Suprapubic skin (tissue), 4 donors: ENCODE measurements around the gene TET1. TPM values are rescaled to one million over a fixed set of nuclear protein-coding genes. Genes with fewer than 3 reads are reported as not detected.
A peak's percentile ranks its signal among the peaks of the same experiment; 100 is the strongest.

Experiments
- DNase-seq, 2 donors: peaks; one replicate each; pipeline ENCODE4 v3.0.0-alpha.2; 2019; ENCODE audit warnings: low spot score in 2 of 2
- H3K27ac ChIP-seq: fragments of 200-600 bp; sonication (generic); one replicate; pipeline ENCODE4 v1.5.1; 2019
- H3K27me3 ChIP-seq: fragments of 200-600 bp; sonication (generic); one replicate; pipeline ENCODE4 v1.5.1; 2019
- H3K36me3 ChIP-seq: fragments of 200-600 bp; sonication (generic); one replicate; pipeline ENCODE4 v1.5.1; 2019
- H3K4me1 ChIP-seq: fragments of 200-600 bp; sonication (generic); one replicate; pipeline ENCODE4 v1.5.1; 2019
- H3K4me3 ChIP-seq: fragments of 200-600 bp; sonication (generic); one replicate; pipeline ENCODE4 v1.5.1; 2019; ENCODE audit warnings: mild to moderate bottlenecking
- H3K9me3 ChIP-seq: fragments of 200-600 bp; sonication (generic); one replicate; pipeline ENCODE4 v1.5.1; 2019
- EP300 ChIP-seq: sonication (generic); formaldehyde crosslinking; IDR thresholded peaks from one replicate; pipeline ENCODE4 v1.6.1; 2017; ENCODE audit warnings: antibody characterized with exemption
- POLR2A ChIP-seq, 2 donors: fragments of 450-650 bp; IDR thresholded peaks; one replicate each; pipeline ENCODE4 v1.6.1; 2017; ENCODE audit warnings: antibody characterized with exemption in 2 of 2, mild to moderate bottlenecking in 2 of 2, moderate library complexity in 2 of 2
- POLR2AphosphoS5 ChIP-seq, 3 donors: sonication (generic); formaldehyde crosslinking; IDR thresholded peaks; one replicate each; pipeline ENCODE4 v1.6.1; 2017; ENCODE audit warnings: antibody characterized with exemption in 3 of 3
- WGBS: methylation state at CpG from one replicate; pipeline ENCODE4 v1.1.5; 2018; 5-methylcytosine and 5-hydroxymethylcytosine counted together
- total RNA-seq, 4 donors: library from RNA; depleted of rRNA; stranded (reverse); fragments of >200 nt; gene quantifications; one replicate each; pipeline ENCODE4 v1.1.0, GENCODE V29; 2016
- TF ChIP-seq, protein P1 (sequence below), 2 donors: fragments of 200-600 bp in 1 of 2; fragments of 450-650 bp in 1 of 2; sonication (generic) in 1 of 2; IDR thresholded peaks; one replicate each; pipeline ENCODE4 v1.5.1; 2016 to 2019; ENCODE audit warnings: antibody characterized with exemption in 2 of 2, mild to moderate bottlenecking in 1 of 2, moderate library complexity in 1 of 2

The TET1 gene
- total RNA-seq, 4 donors from 2014 or later = 0.98 to 3.2 (median 2.6) TPM

DNA sequence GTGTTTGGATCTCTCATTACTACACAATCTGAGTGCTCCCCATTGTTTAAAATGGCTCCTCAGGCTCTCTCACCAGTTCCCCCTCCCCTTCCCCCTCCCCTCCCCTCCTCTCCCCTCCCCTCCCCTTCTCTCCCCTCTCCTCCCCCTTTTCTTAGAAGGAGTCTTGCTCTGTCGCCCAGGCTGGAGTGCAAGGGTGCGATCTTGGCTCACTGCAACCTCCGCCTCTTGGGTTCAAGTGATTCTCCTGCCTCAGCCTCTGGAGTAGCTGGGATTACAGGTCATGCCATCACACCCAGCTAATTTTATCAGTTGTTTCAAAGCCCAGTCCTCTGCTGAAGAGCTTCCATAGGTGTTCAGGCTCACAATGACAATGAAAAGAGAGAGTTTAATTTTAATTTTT, 157.3 kb downstream of the TET1 start:
- H3K9me3 ChIP-seq = no peaks in the 10 kb centered on the region
- 90% methylated on average over 3 of the region's 3 CpGs for WGBS
- H3K27me3 ChIP-seq = no peaks in the 10 kb centered on the region
- TF ChIP-seq, protein P1, sequence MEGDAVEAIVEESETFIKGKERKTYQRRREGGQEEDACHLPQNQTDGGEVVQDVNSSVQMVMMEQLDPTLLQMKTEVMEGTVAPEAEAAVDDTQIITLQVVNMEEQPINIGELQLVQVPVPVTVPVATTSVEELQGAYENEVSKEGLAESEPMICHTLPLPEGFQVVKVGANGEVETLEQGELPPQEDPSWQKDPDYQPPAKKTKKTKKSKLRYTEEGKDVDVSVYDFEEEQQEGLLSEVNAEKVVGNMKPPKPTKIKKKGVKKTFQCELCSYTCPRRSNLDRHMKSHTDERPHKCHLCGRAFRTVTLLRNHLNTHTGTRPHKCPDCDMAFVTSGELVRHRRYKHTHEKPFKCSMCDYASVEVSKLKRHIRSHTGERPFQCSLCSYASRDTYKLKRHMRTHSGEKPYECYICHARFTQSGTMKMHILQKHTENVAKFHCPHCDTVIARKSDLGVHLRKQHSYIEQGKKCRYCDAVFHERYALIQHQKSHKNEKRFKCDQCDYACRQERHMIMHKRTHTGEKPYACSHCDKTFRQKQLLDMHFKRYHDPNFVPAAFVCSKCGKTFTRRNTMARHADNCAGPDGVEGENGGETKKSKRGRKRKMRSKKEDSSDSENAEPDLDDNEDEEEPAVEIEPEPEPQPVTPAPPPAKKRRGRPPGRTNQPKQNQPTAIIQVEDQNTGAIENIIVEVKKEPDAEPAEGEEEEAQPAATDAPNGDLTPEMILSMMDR (IDR thresholded peaks at IDR 0.05) = no peak
- TF ChIP-seq POLR2A (IDR thresholded peaks at IDR 0.05) (no peak), EP300 (no peak), POLR2AphosphoS5 (IDR thresholded peaks at IDR 0.05) (no peak)
- H3K27ac ChIP-seq = no peak overlapping the region
- H3K36me3 ChIP-seq = no peaks in the 10 kb centered on the region
- H3K4me3 ChIP-seq = no peak overlapping the region
- no peak for DNase-seq
- peaks cover 7% of the 10 kb centered on the region for H3K4me1 ChIP-seq

DNA sequence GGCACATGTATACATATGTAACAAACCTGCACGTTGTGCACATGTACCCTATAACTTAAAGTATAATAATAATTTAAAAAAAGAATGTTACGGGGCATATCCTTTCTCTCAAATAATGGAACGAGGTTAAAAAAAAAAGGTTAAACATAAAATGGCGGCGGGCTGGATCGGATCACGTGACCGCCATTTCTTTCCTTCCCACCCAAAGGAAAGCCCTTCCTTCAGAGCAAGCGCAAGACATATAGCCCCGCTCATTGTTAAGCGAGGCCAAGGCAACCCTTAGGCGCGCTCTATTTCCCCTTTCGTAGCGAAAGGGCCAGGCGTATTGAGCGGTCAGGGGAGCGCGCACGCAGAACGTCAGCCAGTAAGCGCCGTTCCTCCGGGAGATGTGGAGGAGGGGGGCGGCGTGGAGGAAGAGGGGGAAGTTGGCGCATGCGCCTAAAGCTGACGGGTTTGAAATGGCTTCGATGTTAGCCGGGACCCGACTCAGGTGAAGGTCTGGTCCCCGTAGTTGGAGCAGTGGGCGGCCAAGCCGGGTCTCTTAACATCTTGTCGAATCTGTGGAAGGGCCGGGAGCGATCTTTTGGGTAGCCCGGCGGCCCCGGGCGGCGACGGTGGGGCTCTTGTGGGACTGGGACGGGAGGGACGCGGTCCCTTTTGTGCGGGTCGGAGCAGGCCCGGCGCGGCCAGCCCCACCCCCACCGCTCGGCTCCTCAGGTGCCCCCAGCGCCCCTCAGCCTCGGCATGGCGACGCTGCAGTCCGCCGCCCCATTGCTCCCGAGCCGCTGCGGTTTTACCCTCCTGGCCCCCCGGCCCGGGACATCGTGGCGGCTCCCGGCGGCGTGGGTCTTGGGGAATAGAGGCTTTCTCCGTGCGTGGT, 160.9 kb downstream of the TET1 start, which contains the start of gene CCAR1:
Gene CCAR1 (plus strand): TSS at position 447 of the 880 bp plus-strand sequence. CDS start 1,266 bp downstream, outside the sequence.
- peak; percentile 97 for DNase-seq
- H3K27me3 ChIP-seq = no peaks in the 10 kb centered on the region
- peak within 1 kb of the TSS; percentile 93 for H3K27ac ChIP-seq
- H3K4me1 ChIP-seq = peaks cover 12% of the 10 kb centered on the region
- TF ChIP-seq EP300 = no peak
- peak; percentile 53 to 94 (median 74) for TF ChIP-seq POLR2AphosphoS5 (IDR thresholded peaks at IDR 0.05)
- peak; percentile 7 to 69 for TF ChIP-seq POLR2A (IDR thresholded peaks at IDR 0.05)
- H3K4me3 ChIP-seq = peak within 1 kb of the TSS; percentile 68
- H3K36me3 ChIP-seq = peaks cover 28% of the 10 kb centered on the region
- no peaks in the 10 kb centered on the region for H3K9me3 ChIP-seq
- WGBS = 1% methylated on average over 34 of the region's 72 CpGs

- no peaks in the 10 kb centered on the region for H3K27me3 ChIP-seq
- DNase-seq = no peak
- peak overlapping the region; percentile 93 for H3K27ac ChIP-seq
- H3K4me3 ChIP-seq = peak overlapping the region; percentile 68
- 1% methylated on average over 27 of the region's 27 CpGs for WGBS
- H3K4me1 ChIP-seq = peaks cover 12% of the 10 kb centered on the region
- H3K36me3 ChIP-seq = peaks cover 35% of the 10 kb centered on the region
- no peaks in the 10 kb centered on the region for H3K9me3 ChIP-seq
- TF ChIP-seq POLR2AphosphoS5 (IDR thresholded peaks at IDR 0.05) (no peak), POLR2A (IDR thresholded peaks at IDR 0.05) (no peak), EP300 (no peak)
- TF ChIP-seq, protein P1 (IDR thresholded peaks at IDR 0.05) = no peak
Observed at GRCh38 chr10:68721673-68722335, 161.7 kb downstream of the TET1 start.

- Histone ChIP-seq H3K9me3 (no peaks in the 10 kb centered on the region), H3K4me1 (peaks cover 12% of the 10 kb centered on the region), H3K36me3 (peaks cover 65% of the 10 kb centered on the region), H3K4me3 (no peak overlapping the region), H3K27me3 (no peaks in the 10 kb centered on the region), H3K27ac (no peak overlapping the region)
- 95% methylated on average over 14 of the region's 14 CpGs for WGBS
- DNase-seq = no peak
- TF ChIP-seq EP300 (no peak), POLR2AphosphoS5 (IDR thresholded peaks at IDR 0.05) (no peak), POLR2A (IDR thresholded peaks at IDR 0.05) (no peak)
- TF ChIP-seq, protein P1 (IDR thresholded peaks at IDR 0.05) = no peak
Observed at GRCh38 chr10:68725016-68725415, 164.9 kb downstream of the TET1 start.

DNA sequence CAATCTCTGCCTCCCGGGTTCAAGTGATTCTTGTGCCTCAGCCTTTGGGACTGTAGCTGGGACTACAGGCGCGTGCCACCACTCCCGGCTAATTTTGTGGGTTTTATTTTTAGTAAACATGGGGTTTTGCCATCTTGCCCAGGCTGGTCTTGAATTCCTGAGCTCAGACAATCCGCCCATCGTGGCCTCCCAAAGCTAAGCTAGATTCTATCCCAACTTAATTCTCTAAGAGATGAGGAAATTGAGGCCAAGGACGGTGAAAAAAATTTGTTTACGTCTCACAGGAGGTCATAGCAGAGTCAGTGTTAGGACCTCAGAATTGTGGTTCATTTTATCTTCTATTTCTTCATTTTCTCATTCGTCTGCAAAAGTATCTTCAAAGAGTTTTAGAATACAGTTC, 167.0 kb downstream of the TET1 start:
- no peak for DNase-seq
- H3K27me3 ChIP-seq = no peaks in the 10 kb centered on the region
- peaks cover 9% of the 10 kb centered on the region for H3K4me1 ChIP-seq
- no peaks in the 10 kb centered on the region for H3K9me3 ChIP-seq
- WGBS = 73% methylated on average over 9 of the region's 9 CpGs
- no peak overlapping the region for H3K4me3 ChIP-seq
- TF ChIP-seq POLR2A (IDR thresholded peaks at IDR 0.05) (no peak), POLR2AphosphoS5 (IDR thresholded peaks at IDR 0.05) (no peak), EP300 (no peak)
- TF ChIP-seq, protein P1 (IDR thresholded peaks at IDR 0.05) = no peak
- H3K27ac ChIP-seq = no peak overlapping the region
- peaks cover 83% of the 10 kb centered on the region for H3K36me3 ChIP-seq
